Activated T-cell treated with anti-CD3 and anti-CD28 coated beads, Interleukin-2, amount 50 U/mL, for 72 hours (primary cell): Measurements from ENCODE around the gene FLII. TPM values are rescaled to one million over a fixed set of nuclear protein-coding genes. Genes with fewer than 3 reads are reported as not detected.
A peak's percentile ranks its signal among the peaks of the same experiment; 100 is the strongest.

Source experiments
- ATAC-seq, 2 donors: fragments of 150-1000 bp; cut with Tn5 transposase; replicated peaks in 1 of 2; 2 replicates each; pipeline ENCODE4 v1.10.0; 2021; ENCODE audit warnings: moderate library complexity in 2 of 2, mild to moderate bottlenecking in 1 of 2
- DNase-seq, 2 donors: peaks; one replicate each; pipeline ENCODE4 v3.0.0; 2021 to 2022; ENCODE audit warnings: mixed read lengths in 1 of 2
- H3K27ac Mint-ChIP-seq: one replicate; pipeline ENCODE4 v1.8.0; 2022; ENCODE audit warnings: mild to moderate bottlenecking, moderate library complexity, mixed read lengths
- H3K27me3 Mint-ChIP-seq: one replicate; pipeline ENCODE4 v1.8.0; 2022; ENCODE audit warnings: low read depth, mixed read lengths
- H3K36me3 Mint-ChIP-seq, 2 donors: one replicate each; pipeline ENCODE4 v1.8.0; 2022; ENCODE audit warnings: mixed read lengths in 2 of 2, mild to moderate bottlenecking in 1 of 2; ENCODE audit not compliant: insufficient read depth in 2 of 2
- H3K4me1 Mint-ChIP-seq: one replicate; pipeline ENCODE4 v1.8.0; 2022; ENCODE audit warnings: low read depth, mixed read lengths
- H3K4me3 Mint-ChIP-seq, 2 donors: one replicate each; pipeline ENCODE4 v1.8.0; 2022; ENCODE audit warnings: mild to moderate bottlenecking in 2 of 2, mixed read lengths in 2 of 2, moderate library complexity in 2 of 2
- H3K9me3 Mint-ChIP-seq, 2 donors: one replicate each; pipeline ENCODE4 v1.8.0; 2022; ENCODE audit warnings: mixed read lengths in 2 of 2
- total RNA-seq, 2 donors: library from RNA; stranded (reverse); gene quantifications; one replicate each; pipeline ENCODE4 v1.2.3, GENCODE V29; 2022

FLII gene
- total RNA-seq, 2 donors from 2014 or later, result 318 to 373 TPM

- Mint-ChIP-seq H3K4me3 (no peak overlapping the region), H3K27me3 (no peaks in the 10 kb centered on the region), H3K9me3 (no peaks in the 10 kb centered on the region), H3K27ac (peak overlapping the region; percentile 82), H3K36me3 (peaks cover 3 to 6% of the 10 kb centered on the region in 2 donors), H3K4me1 (no peaks in the 10 kb centered on the region)
- DNase-seq (no peak), ATAC-seq (no peak)
Measured at GRCh38 chr17:18213666-18214270, 44.8 kb downstream of the FLII start.

GRCh38 chr17:18208092-18208491 is 50.4 kb downstream of the FLII start:
- no peaks in the 10 kb centered on the region for H3K4me1 Mint-ChIP-seq
- H3K27me3 Mint-ChIP-seq, result no peaks in the 10 kb centered on the region
- H3K4me3 Mint-ChIP-seq, result no peak overlapping the region
- no peak overlapping the region for H3K27ac Mint-ChIP-seq
- ATAC-seq (no peak), DNase-seq (no peak)
- H3K9me3 Mint-ChIP-seq, result no peaks in the 10 kb centered on the region
- H3K36me3 Mint-ChIP-seq, result peaks cover 3 to 11% of the 10 kb centered on the region in 2 donors

- Mint-ChIP-seq H3K27ac (no peak overlapping the region), H3K9me3 (no peaks in the 10 kb centered on the region), H3K27me3 (no peaks in the 10 kb centered on the region), H3K4me3 (no peak overlapping the region), H3K4me1 (no peaks in the 10 kb centered on the region), H3K36me3 (peaks cover 3 to 11% of the 10 kb centered on the region in 2 donors)
- ATAC-seq, result no peak
- DNase-seq, result no peak
Measured at GRCh38 chr17:18206962-18207361, 51.6 kb downstream of the FLII start.

GRCh38 chr17:18205861-18206260 is 52.7 kb downstream of the FLII start:
- Mint-ChIP-seq H3K4me1 (no peaks in the 10 kb centered on the region), H3K9me3 (no peaks in the 10 kb centered on the region), H3K27me3 (no peaks in the 10 kb centered on the region), H3K36me3 (peaks cover 3 to 14% of the 10 kb centered on the region in 2 donors), H3K4me3 (no peak overlapping the region), H3K27ac (peak overlapping the region; percentile 8)
- DNase-seq (no peak), ATAC-seq (no peak)

- DNase-seq (no peak), ATAC-seq (no peak)
- Mint-ChIP-seq H3K27ac (no peak overlapping the region), H3K36me3 (peaks cover 2 to 13% of the 10 kb centered on the region in 2 donors), H3K9me3 (no peaks in the 10 kb centered on the region), H3K4me3 (no peak overlapping the region), H3K27me3 (no peaks in the 10 kb centered on the region), H3K4me1 (peaks cover 15% of the 10 kb centered on the region)
Measured at GRCh38 chr17:18203308-18203707, 55.2 kb downstream of the FLII start.

DNA sequence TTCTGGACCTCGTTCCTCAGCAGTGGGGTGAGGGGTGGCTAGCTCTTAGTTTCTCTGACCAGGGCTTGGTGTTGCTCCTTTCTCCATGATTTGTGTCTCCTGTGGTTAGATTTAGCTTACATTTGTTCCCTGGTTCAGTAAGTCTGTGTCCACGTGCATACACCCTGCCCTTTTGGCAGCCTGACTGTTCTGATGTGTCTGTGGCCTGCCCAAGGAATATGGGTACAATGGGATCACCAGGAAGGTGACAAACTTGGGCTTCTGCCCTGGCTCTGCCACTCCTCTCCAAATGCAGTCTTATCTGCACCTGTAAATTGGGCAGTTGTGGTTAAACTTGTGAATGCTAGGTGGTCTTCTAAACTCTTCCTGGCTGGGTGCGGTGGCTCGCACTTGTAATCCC is 57.4 kb downstream of the FLII start:
- Mint-ChIP-seq H3K27ac (no peak overlapping the region), H3K9me3 (no peaks in the 10 kb centered on the region), H3K4me3 (no peak overlapping the region), H3K27me3 (no peaks in the 10 kb centered on the region), H3K36me3 (peaks cover 2 to 15% of the 10 kb centered on the region in 2 donors), H3K4me1 (peaks cover 20% of the 10 kb centered on the region)
- ATAC-seq (no peak), DNase-seq (no peak)

GRCh38 chr17:18198530-18198929 is 60.0 kb downstream of the FLII start:
- no peaks in the 10 kb centered on the region for H3K9me3 Mint-ChIP-seq
- H3K36me3 Mint-ChIP-seq, result peaks cover 7 to 21% of the 10 kb centered on the region in 2 donors
- H3K4me1 Mint-ChIP-seq, result peaks cover 33% of the 10 kb centered on the region
- ATAC-seq (no peak), DNase-seq (no peak)
- H3K4me3 Mint-ChIP-seq, result no peak overlapping the region
- H3K27me3 Mint-ChIP-seq, result no peaks in the 10 kb centered on the region
- H3K27ac Mint-ChIP-seq, result peak overlapping the region; percentile 10

- ATAC-seq, result no peak
- Mint-ChIP-seq H3K27ac (peak overlapping the region; percentile 10), H3K36me3 (peaks cover 7 to 21% of the 10 kb centered on the region in 2 donors), H3K4me3 (no peak overlapping the region), H3K9me3 (no peaks in the 10 kb centered on the region), H3K4me1 (peaks cover 34% of the 10 kb centered on the region), H3K27me3 (no peaks in the 10 kb centered on the region)
- DNase-seq, result no peak
Measured at GRCh38 chr17:18197535-18198194, 60.9 kb downstream of the FLII start.

DNA sequence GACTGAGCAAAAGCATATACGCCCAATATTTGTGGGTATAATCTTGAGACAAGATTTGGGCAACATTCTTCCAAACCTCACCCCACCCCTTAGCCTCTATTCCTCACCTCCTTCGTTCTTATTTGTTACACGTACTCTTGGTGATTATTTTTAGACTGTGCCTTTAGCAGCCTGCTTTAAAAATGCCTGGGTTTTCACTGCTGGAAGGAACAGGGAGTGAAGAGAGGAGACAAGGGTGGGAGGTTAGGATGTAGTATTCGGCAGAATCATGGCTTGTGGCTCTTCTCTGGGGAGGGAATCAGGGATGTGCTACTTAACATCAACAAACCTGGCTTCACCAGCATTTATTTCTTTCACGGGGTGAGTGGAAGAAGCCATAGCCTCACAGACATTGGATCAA is 63.3 kb downstream of the FLII start:
- H3K9me3 Mint-ChIP-seq, result no peaks in the 10 kb centered on the region

More for the DNA sequence above, 63.3 kb downstream of the FLII start:
- peaks cover 56% of the 10 kb centered on the region for H3K4me1 Mint-ChIP-seq
- H3K4me3 Mint-ChIP-seq, result no peak overlapping the region
- DNase-seq (no peak), ATAC-seq (no peak)
- peaks cover 9 to 19% of the 10 kb centered on the region in 2 donors for H3K36me3 Mint-ChIP-seq
- peak overlapping the region; percentile 56 for H3K27ac Mint-ChIP-seq
- H3K27me3 Mint-ChIP-seq, result no peaks in the 10 kb centered on the region

Other genes with a start within 250 kb of the FLII start
- 10 to 100 TPM; 25.8 to 28.7 TPM for gene ATPAF2, start 219.6 kb downstream of the FLII start, total RNA-seq
- gene GID4, start 219.3 kb downstream of the FLII start, total RNA-seq, result 10 to 100 TPM in 1 of 2 donors, 1 to 10 TPM in 1; 9.7 to 11.0 TPM
- gene DRG2, start 170.8 kb downstream of the FLII start, total RNA-seq, result 10 to 100 TPM; 44.1 to 53.6 TPM
- gene MYO15A, start 150.0 kb downstream of the FLII start, total RNA-seq, result 1 to 10 TPM; 2.7 to 3.2 TPM
- gene ALKBH5, start 74.9 kb downstream of the FLII start, total RNA-seq, result 100 to 1,000 TPM; 125 to 133 TPM
- 10 to 100 TPM; 18.5 to 18.6 TPM for gene LLGL1, start 33.1 kb downstream of the FLII start, total RNA-seq
- 1 to 10 TPM; 7.8 to 9.4 TPM for gene MIEF2, start 1.9 kb upstream of the FLII start, total RNA-seq
- gene TOP3A, start 56.3 kb upstream of the FLII start, total RNA-seq, result 10 to 100 TPM; 72.0 to 90.6 TPM
- gene SMCR8, start 56.6 kb upstream of the FLII start, total RNA-seq, result 10 to 100 TPM; 17.3 to 18.7 TPM
- gene SHMT1, start 104.8 kb upstream of the FLII start, total RNA-seq, result 10 to 100 TPM; 37.3 to 65.6 TPM
- gene EVPLL, start 119.0 kb upstream of the FLII start, total RNA-seq, result not detected
- not detected for gene LGALS9C, start 218.1 kb upstream of the FLII start, total RNA-seq